Natural killer cell treated with Interleukin-12 subunit alpha and Interleukin-12 subunit beta and Interleukin-15 and Interleukin-18, amount 100 ng/mL, for 72 hours (primary cell): ENCODE data around the gene LTBP1. TPM values are rescaled to one million over a fixed set of nuclear protein-coding genes. Genes with fewer than 3 reads are reported as not detected.

Experiments used
- ATAC-seq, 2 donors: fragments of 150-1000 bp; cut with Tn5 transposase in 1 of 2; sonication (Bioruptor Pico), chemical (Tn5 transposase) in 1 of 2; 2 replicates each; pipeline ENCODE4 v1.10.0; 2021
- DNase-seq: peaks from one replicate; pipeline ENCODE4 v3.0.0; 2022; ENCODE audit warnings: low spot score
- H3K27ac Mint-ChIP-seq, 2 donors: 1 replicate in 1 of 2; 2 replicates in 1 of 2; pipeline ENCODE4 v1.8.0; 2022; ENCODE audit warnings: mixed read lengths in 2 of 2, mild to moderate bottlenecking in 1 of 2, moderate library complexity in 1 of 2
- H3K27me3 Mint-ChIP-seq, 2 donors: 1 replicate in 1 of 2; 2 replicates in 1 of 2; pipeline ENCODE4 v1.8.0; 2022; ENCODE audit warnings: mixed read lengths in 2 of 2
- H3K36me3 Mint-ChIP-seq: one replicate; pipeline ENCODE4 v1.8.0; 2022; ENCODE audit warnings: mixed read lengths
- H3K4me1 Mint-ChIP-seq, 2 donors: 1 replicate in 1 of 2; 2 replicates in 1 of 2; pipeline ENCODE4 v1.8.0; 2022; ENCODE audit warnings: low read depth in 2 of 2, mixed read lengths in 2 of 2, mild to moderate bottlenecking in 1 of 2
- H3K4me3 Mint-ChIP-seq: one replicate; pipeline ENCODE4 v1.8.0; 2022; ENCODE audit warnings: mixed read lengths
- H3K9me3 Mint-ChIP-seq: 2 replicates; pipeline ENCODE4 v1.8.0; 2022; ENCODE audit warnings: mixed read lengths
- total RNA-seq, 2 donors: library from RNA; stranded (reverse); gene quantifications; one replicate each; pipeline ENCODE4 v1.2.3, GENCODE V29; 2022

The LTBP1 gene
- total RNA-seq, 2 donors from 2014 or later, result 0.39 to 0.76 TPM

GRCh38 chr2:33443274-33443829 lies 496.6 kb downstream of the LTBP1 start:
- Mint-ChIP-seq H3K9me3 (no peaks in the 10 kb centered on the region), H3K27ac (no peak overlapping the region), H3K4me3 (no peak overlapping the region), H3K36me3 (no peaks in the 10 kb centered on the region), H3K4me1 (no peaks in the 10 kb centered on the region), H3K27me3 (peaks cover 9 to 10% of the 10 kb centered on the region in 2 donors)
- ATAC-seq, result no peak
- DNase-seq, result no peak

GRCh38 chr2:33444967-33445366 lies 498.2 kb downstream of the LTBP1 start:
- H3K36me3 Mint-ChIP-seq, result no peaks in the 10 kb centered on the region
- H3K4me1 Mint-ChIP-seq, result no peaks in the 10 kb centered on the region
- DNase-seq (no peak), ATAC-seq (no peak)
- H3K9me3 Mint-ChIP-seq, result no peaks in the 10 kb centered on the region
- no peak overlapping the region for H3K27ac Mint-ChIP-seq
- no peak overlapping the region for H3K4me3 Mint-ChIP-seq
- peaks cover 0 to 5% of the 10 kb centered on the region in 2 donors for H3K27me3 Mint-ChIP-seq

GRCh38 chr2:33448220-33448899 lies 501.6 kb downstream of the LTBP1 start:
- Mint-ChIP-seq H3K27ac (no peak overlapping the region), H3K27me3 (peaks cover 0 to 3% of the 10 kb centered on the region in 2 donors), H3K9me3 (peaks cover 6% of the 10 kb centered on the region), H3K4me1 (no peaks in the 10 kb centered on the region), H3K4me3 (no peak overlapping the region), H3K36me3 (peaks cover 9% of the 10 kb centered on the region)
- DNase-seq (no peak), ATAC-seq (no peak)
